Neural cell (in vitro differentiated cells): ENCODE results near the gene NFE2. TPM values are rescaled to one million over a fixed set of nuclear protein-coding genes. Genes with fewer than 3 reads are reported as not detected.

ENCODE experiments used
- H2AFZ ChIP-seq: fragments of 200-600, 300-800 bp; sonication (generic), shearing (Covaris generic); 2 replicates; pipeline ENCODE4 v1.6.0; 2014; ENCODE audit warnings: low read depth, mild to moderate bottlenecking, antibody characterized with exemption, low read length, moderate library complexity
- H3F3A ChIP-seq: fragments of 200-600 bp; shearing (Covaris generic); 2 replicates; pipeline ENCODE4 v1.6.1; 2016; ENCODE audit warnings: mild to moderate bottlenecking, moderate library complexity, mixed read lengths, antibody characterized with exemption, low read length; ENCODE audit not compliant: insufficient read depth, poor library complexity, severe bottlenecking
- H3K27ac ChIP-seq: fragments of 200-600, 300-800 bp; sonication (generic), shearing (Covaris generic); 2 replicates; pipeline ENCODE4 v1.5.1; 2014; ENCODE audit warnings: mild to moderate bottlenecking, low read length, moderate library complexity
- H3K27me3 ChIP-seq: fragments of 300-800, 200-600 bp; sonication (generic), shearing (Covaris generic); 2 replicates; pipeline ENCODE4 v1.6.0; 2014; ENCODE audit warnings: mild to moderate bottlenecking, low read depth, low read length, moderate library complexity; ENCODE audit not compliant: insufficient read depth
- H3K36me3 ChIP-seq: fragments of 300-800, 200-600 bp; sonication (generic), shearing (Covaris generic); 2 replicates; pipeline ENCODE4 v1.5.1; 2014; ENCODE audit warnings: mild to moderate bottlenecking, antibody characterized with exemption, low read length, moderate library complexity; ENCODE audit not compliant: insufficient read depth
- H3K4me2 ChIP-seq: fragments of 300-800, 200-600 bp; sonication (generic), shearing (Covaris generic); 2 replicates; pipeline ENCODE4 v1.6.0; 2014; ENCODE audit warnings: mild to moderate bottlenecking, low read length
- H3K4me3 ChIP-seq: fragments of 300-800, 200-600 bp; sonication (generic), shearing (Covaris generic); 2 replicates; pipeline ENCODE4 v1.5.1; 2014; ENCODE audit warnings: mild to moderate bottlenecking, low read length, moderate library complexity
- H3K79me2 ChIP-seq: fragments of 200-600 bp; shearing (Covaris generic); replicated peaks from 2 replicates; pipeline ENCODE4 v1.6.0; 2014; ENCODE audit warnings: mild to moderate bottlenecking, low read length, moderate library complexity; ENCODE audit not compliant: insufficient read depth
- H3K9ac ChIP-seq: fragments of 300-800, 200-600 bp; sonication (generic), shearing (Covaris generic); 2 replicates; pipeline ENCODE4 v1.6.1; 2016; ENCODE audit warnings: mild to moderate bottlenecking, low read length, mixed read lengths
- H3K9me2 ChIP-seq: fragments of 200-600 bp; shearing (Covaris generic); 2 replicates; pipeline ENCODE4 v1.6.1; 2016; ENCODE audit warnings: mild to moderate bottlenecking, low read length, mixed read lengths; ENCODE audit not compliant: insufficient read depth
- H3K9me3 ChIP-seq: fragments of 200-600, 300-800 bp; sonication (generic), shearing (Covaris generic); 2 replicates; pipeline ENCODE4 v1.6.1; 2016; ENCODE audit warnings: mild to moderate bottlenecking, mixed run types, low read length, moderate library complexity, mixed read lengths
- H4K20me1 ChIP-seq: fragments of 200-600 bp; shearing (Covaris generic); 2 replicates; pipeline ENCODE4 v1.6.1; 2016; ENCODE audit warnings: mild to moderate bottlenecking, mixed run types; ENCODE audit not compliant: insufficient read depth
- CTCF ChIP-seq: fragments of 450-650 bp; IDR thresholded peaks from 2 replicates; pipeline ENCODE4 v1.5.1; 2014; ENCODE audit warnings: antibody characterized with exemption, mild to moderate bottlenecking, moderate library complexity; ENCODE audit not compliant: poor library complexity, severe bottlenecking
- EP300 ChIP-seq: fragments of 450-650 bp; conservative IDR thresholded peaks from 2 replicates; pipeline ENCODE4 v1.6.1; 2014; ENCODE audit warnings: antibody characterized with exemption, mild to moderate bottlenecking, moderate library complexity; ENCODE audit not compliant: poor library complexity, severe bottlenecking
- EZH2 ChIP-seq: fragments of 200-600, 300-800 bp; shearing (Covaris generic), sonication (generic); IDR thresholded peaks from 2 replicates; pipeline ENCODE4 v1.6.1; 2014; ENCODE audit warnings: antibody characterized with exemption, low read length, borderline replicate concordance, mild to moderate bottlenecking; ENCODE audit not compliant: insufficient read depth, poor library complexity, severe bottlenecking
- MXI1 ChIP-seq: fragments of 450-650 bp; conservative IDR thresholded peaks from 2 replicates; pipeline ENCODE4 v1.6.1; 2014; ENCODE audit warnings: antibody characterized with exemption, mild to moderate bottlenecking; ENCODE audit not compliant: poor library complexity, severe bottlenecking
- POLR2AphosphoS5 ChIP-seq: IDR thresholded peaks from 2 replicates; pipeline ENCODE4 v1.6.1; 2012
- RAD21 ChIP-seq: fragments of 450-650 bp; conservative IDR thresholded peaks from 2 replicates; pipeline ENCODE4 v1.6.1; 2014; ENCODE audit warnings: antibody characterized with exemption, mild to moderate bottlenecking, moderate library complexity
- SMC3 ChIP-seq: fragments of 450-650 bp; conservative IDR thresholded peaks from 2 replicates; pipeline ENCODE4 v1.6.1; 2014; ENCODE audit warnings: antibody characterized with exemption, mild to moderate bottlenecking, moderate library complexity; ENCODE audit not compliant: poor library complexity
- TAF1 ChIP-seq: IDR thresholded peaks from 2 replicates; pipeline ENCODE4 v1.6.1; 2012; ENCODE audit warnings: low read depth
- polyA plus RNA-seq: library from polyadenylated mRNA; depleted of rRNA; stranded (reverse); fragments of >200 nt; gene quantifications from 2 replicates; pipeline ENCODE4 v1.2.3, GENCODE V29; 2014
- TF ChIP-seq, protein P1 (sequence below): IDR thresholded peaks from 2 replicates; pipeline ENCODE4 v1.6.1; 2012; ENCODE audit warnings: borderline replicate concordance

Gene NFE2
- polyA plus RNA-seq, 1 donor from 2014 or later = not detected

GRCh38 chr12:54279632-54280467 lies 21.0 kb downstream of the NFE2 start, which contains the start of gene CBX5:
TSS of gene CBX5 (minus strand) at chr12:54280122. CDS start at chr12:54257650, 22,472 bp downstream.
- Histone ChIP-seq H3K9me2 (no peaks in the 10 kb centered on the region), H3K27ac (peak within 1 kb of the TSS; percentile 97), H2AFZ (peak within 1 kb of the TSS; percentile 51), H4K20me1 (peaks cover 13% of the 10 kb centered on the region), H3K27me3 (no peaks in the 10 kb centered on the region), H3K9me3 (no peaks in the 10 kb centered on the region), H3K79me2 (peaks cover 77% of the 10 kb centered on the region), H3K9ac (peak within 1 kb of the TSS; percentile 90), H3F3A (peaks cover 7% of the 10 kb centered on the region), H3K4me3 (peak within 1 kb of the TSS; percentile 74), H3K4me2 (peak within 1 kb of the TSS; percentile 86), H3K36me3 (peaks cover 8% of the 10 kb centered on the region)
- TF ChIP-seq CTCF (no peak), RAD21 (peak; percentile 43), EP300 (peak; percentile 52), TAF1 (peak; percentile 74), SMC3 (peak; percentile 36), MXI1 (peak; percentile 95), EZH2 (no peak), POLR2AphosphoS5 (peak; percentile 98)
- TF ChIP-seq, protein P1, sequence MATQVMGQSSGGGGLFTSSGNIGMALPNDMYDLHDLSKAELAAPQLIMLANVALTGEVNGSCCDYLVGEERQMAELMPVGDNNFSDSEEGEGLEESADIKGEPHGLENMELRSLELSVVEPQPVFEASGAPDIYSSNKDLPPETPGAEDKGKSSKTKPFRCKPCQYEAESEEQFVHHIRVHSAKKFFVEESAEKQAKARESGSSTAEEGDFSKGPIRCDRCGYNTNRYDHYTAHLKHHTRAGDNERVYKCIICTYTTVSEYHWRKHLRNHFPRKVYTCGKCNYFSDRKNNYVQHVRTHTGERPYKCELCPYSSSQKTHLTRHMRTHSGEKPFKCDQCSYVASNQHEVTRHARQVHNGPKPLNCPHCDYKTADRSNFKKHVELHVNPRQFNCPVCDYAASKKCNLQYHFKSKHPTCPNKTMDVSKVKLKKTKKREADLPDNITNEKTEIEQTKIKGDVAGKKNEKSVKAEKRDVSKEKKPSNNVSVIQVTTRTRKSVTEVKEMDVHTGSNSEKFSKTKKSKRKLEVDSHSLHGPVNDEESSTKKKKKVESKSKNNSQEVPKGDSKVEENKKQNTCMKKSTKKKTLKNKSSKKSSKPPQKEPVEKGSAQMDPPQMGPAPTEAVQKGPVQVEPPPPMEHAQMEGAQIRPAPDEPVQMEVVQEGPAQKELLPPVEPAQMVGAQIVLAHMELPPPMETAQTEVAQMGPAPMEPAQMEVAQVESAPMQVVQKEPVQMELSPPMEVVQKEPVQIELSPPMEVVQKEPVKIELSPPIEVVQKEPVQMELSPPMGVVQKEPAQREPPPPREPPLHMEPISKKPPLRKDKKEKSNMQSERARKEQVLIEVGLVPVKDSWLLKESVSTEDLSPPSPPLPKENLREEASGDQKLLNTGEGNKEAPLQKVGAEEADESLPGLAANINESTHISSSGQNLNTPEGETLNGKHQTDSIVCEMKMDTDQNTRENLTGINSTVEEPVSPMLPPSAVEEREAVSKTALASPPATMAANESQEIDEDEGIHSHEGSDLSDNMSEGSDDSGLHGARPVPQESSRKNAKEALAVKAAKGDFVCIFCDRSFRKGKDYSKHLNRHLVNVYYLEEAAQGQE = peak; percentile 94

DNA sequence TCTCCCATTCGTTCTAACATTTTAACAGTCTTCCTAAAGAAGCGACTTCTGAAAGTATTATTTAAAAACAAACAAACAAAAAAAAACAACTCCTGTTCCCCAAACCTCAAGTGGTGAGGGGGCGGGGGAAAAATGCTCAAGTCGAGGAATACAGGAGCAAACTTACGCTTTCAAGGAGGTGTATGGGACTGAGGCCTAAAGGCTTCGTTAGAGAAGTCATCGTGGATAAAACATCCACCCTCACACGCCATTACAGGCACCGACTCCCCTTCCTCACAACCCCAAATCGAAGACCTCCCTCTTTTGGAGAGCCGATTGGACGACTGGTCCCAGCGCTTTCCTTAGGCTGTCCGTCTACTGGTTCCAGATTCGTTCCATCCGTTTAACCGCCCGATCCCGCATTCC lies 21.6 kb downstream of the NFE2 start:
- Histone ChIP-seq H3K27ac (peak overlapping the region; percentile 97), H3K4me3 (peak overlapping the region; percentile 74), H3F3A (peaks cover 7% of the 10 kb centered on the region), H3K27me3 (no peaks in the 10 kb centered on the region), H3K9me2 (no peaks in the 10 kb centered on the region), H3K9ac (peak overlapping the region; percentile 90), H3K4me2 (peak overlapping the region; percentile 77), H2AFZ (no peak overlapping the region), H3K36me3 (peaks cover 8% of the 10 kb centered on the region), H3K9me3 (no peaks in the 10 kb centered on the region), H4K20me1 (peaks cover 13% of the 10 kb centered on the region), H3K79me2 (peaks cover 77% of the 10 kb centered on the region)
- peak; percentile 3 for TF ChIP-seq MXI1
- TF ChIP-seq EP300 = no peak
